ENCODE data around the gene PSMG2.

PSMG2 gene

GRCh38 chr18:12770469-12771219 lies 67.8 kb downstream of the PSMG2 start:
- H3K4me3 ChIP-seq (replicated peaks; ENCODE audit: low read depth, low read length) = no peak overlapping the region
- no peak for DNase-seq (ENCODE audit: low read depth)
- TF ChIP-seq CTCF (IDR thresholded peaks at IDR 0.05; ENCODE audit: low read length, missing control alignments) = no peak

- DNase-seq (ENCODE audit: low read depth) = no peak
- no peak for TF ChIP-seq CTCF (IDR thresholded peaks at IDR 0.05; ENCODE audit: low read length, missing control alignments)
- no peak overlapping the region for H3K4me3 ChIP-seq (replicated peaks; ENCODE audit: low read depth, low read length)
Measured at GRCh38 chr18:12772111-12772510, 69.3 kb downstream of the PSMG2 start.

GRCh38 chr18:12773369-12773768 lies 70.5 kb downstream of the PSMG2 start:
- DNase-seq (ENCODE audit: low read depth) = no peak

GRCh38 chr18:12774982-12775381 lies 72.1 kb downstream of the PSMG2 start:
- no peak for TF ChIP-seq CTCF (IDR thresholded peaks at IDR 0.05; ENCODE audit: low read length, missing control alignments)
- H3K4me3 ChIP-seq (replicated peaks; ENCODE audit: low read depth, low read length) = no peak overlapping the region
- DNase-seq (ENCODE audit: low read depth) = no peak

More at GRCh38 chr18:12773369-12773768, 70.5 kb downstream of the PSMG2 start:
- no peak for TF ChIP-seq CTCF (IDR thresholded peaks at IDR 0.05; ENCODE audit: low read length, missing control alignments)
- H3K4me3 ChIP-seq (replicated peaks; ENCODE audit: low read depth, low read length) = no peak overlapping the region
